HPDE6-E6E7 (cell line): ENCODE results near the gene STK32A.

Experiments used
- DNase-seq: peaks from one replicate; pipeline ENCODE4 v3.0.0; 2011; ENCODE audit warnings: missing footprints; ENCODE audit errors: extremely low spot score

Gene STK32A

GRCh38 chr5:147391781-147392180 is 157.0 kb downstream of the STK32A start:
- DNase-seq = peak; percentile 73

- no peak for DNase-seq
Measured at GRCh38 chr5:147393874-147394672, 159.2 kb downstream of the STK32A start.

- no peak for DNase-seq
Measured at GRCh38 chr5:147396070-147396823, 161.4 kb downstream of the STK32A start.

- no peak for DNase-seq
Measured at GRCh38 chr5:147397616-147398015, 162.8 kb downstream of the STK32A start.

GRCh38 chr5:147398860-147399259 is 164.0 kb downstream of the STK32A start:
- no peak for DNase-seq

GRCh38 chr5:147400126-147400809 is 165.4 kb downstream of the STK32A start:
- DNase-seq = no peak

- DNase-seq = no peak
Measured at GRCh38 chr5:147400881-147401280, 166.1 kb downstream of the STK32A start.

GRCh38 chr5:147403651-147404640 is 169.1 kb downstream of the STK32A start:
- peak; percentile 73 for DNase-seq

GRCh38 chr5:147404706-147405105 is 169.9 kb downstream of the STK32A start:
- DNase-seq = no peak

- DNase-seq = no peak
Measured at GRCh38 chr5:147406636-147407035, 171.8 kb downstream of the STK32A start.

GRCh38 chr5:147407094-147407681 is 172.4 kb downstream of the STK32A start:
- no peak for DNase-seq

- no peak for DNase-seq
Measured at GRCh38 chr5:147408980-147409379, 174.2 kb downstream of the STK32A start.

GRCh38 chr5:147410496-147411358 is 175.9 kb downstream of the STK32A start:
- no peak for DNase-seq

GRCh38 chr5:147411359-147412319 is 176.8 kb downstream of the STK32A start:
- no peak for DNase-seq

GRCh38 chr5:147412561-147412960 is 177.7 kb downstream of the STK32A start:
- DNase-seq = no peak

GRCh38 chr5:147413266-147413665 is 178.4 kb downstream of the STK32A start:
- no peak for DNase-seq

- DNase-seq = no peak
Measured at GRCh38 chr5:147415651-147416050, 180.8 kb downstream of the STK32A start.

GRCh38 chr5:147417135-147417813 is 182.4 kb downstream of the STK32A start:
- DNase-seq = no peak
